ENCODE data around the gene LELP1. TPM values are rescaled to one million over a fixed set of nuclear protein-coding genes. Genes with fewer than 3 reads are reported as not detected.
"Not testable (repeated sequence)": the region's sequence is repeated elsewhere in the genome, so short reads cannot be mapped to it uniquely, and the experiment has no call there.

LELP1 gene
- polyA plus RNA-seq (2012; ENCODE audit: insufficient read depth, insufficient read length, low read depth), result not detected

GRCh38 chr1:153203130-153203529 lies at the start of gene LELP1:
Gene LELP1, plus strand, starts transcription at chr1:153203430. Its CDS starts 1,278 bp downstream, at chr1:153204708.
- Histone ChIP-seq H3K27me3 (peaks cover 12% of the 10 kb centered on the region; the same call in 1 of the 2 replicates), H3K36me3 (no peaks in the 10 kb centered on the region), H3K9me3 (no peaks in the 10 kb centered on the region), H3K4me3 (ENCODE audit: low read depth, low read length) (no peak within 1 kb of the TSS), H3K4me1 (no peaks in the 10 kb centered on the region)
- no peak for DNase-seq
- no peak for TF ChIP-seq CTCF (IDR thresholded peaks at IDR 0.05; ENCODE audit: low read depth, low read length)

DNA sequence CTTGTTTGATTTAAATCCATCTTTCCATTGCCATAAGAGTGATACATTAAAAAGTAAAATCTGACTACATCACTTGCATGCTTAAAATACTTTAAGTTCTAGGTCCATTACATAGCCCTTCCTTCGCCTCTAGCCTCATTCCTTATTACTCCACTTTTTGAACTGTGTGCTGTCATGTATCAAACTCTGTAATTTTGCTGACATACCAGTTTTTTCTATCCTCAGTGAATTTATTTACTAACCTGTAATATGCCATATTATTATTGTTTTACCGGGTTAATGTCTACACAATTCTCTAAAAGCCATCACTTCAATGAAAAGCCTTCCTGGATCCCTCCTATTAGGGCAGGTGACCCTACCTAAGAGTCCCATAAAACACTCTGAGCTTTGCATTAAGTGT lies 47.7 kb upstream of the LELP1 start:
- Histone ChIP-seq H3K4me3 (ENCODE audit: low read depth, low read length) (no peak overlapping the region), H3K9me3 (no peaks in the 10 kb centered on the region), H3K27me3 (no peaks in the 10 kb centered on the region), H3K36me3 (no peaks in the 10 kb centered on the region), H3K4me1 (no peaks in the 10 kb centered on the region)
- DNase-seq, result no peak
- no peak for TF ChIP-seq CTCF (IDR thresholded peaks at IDR 0.05; ENCODE audit: low read depth, low read length)

DNA sequence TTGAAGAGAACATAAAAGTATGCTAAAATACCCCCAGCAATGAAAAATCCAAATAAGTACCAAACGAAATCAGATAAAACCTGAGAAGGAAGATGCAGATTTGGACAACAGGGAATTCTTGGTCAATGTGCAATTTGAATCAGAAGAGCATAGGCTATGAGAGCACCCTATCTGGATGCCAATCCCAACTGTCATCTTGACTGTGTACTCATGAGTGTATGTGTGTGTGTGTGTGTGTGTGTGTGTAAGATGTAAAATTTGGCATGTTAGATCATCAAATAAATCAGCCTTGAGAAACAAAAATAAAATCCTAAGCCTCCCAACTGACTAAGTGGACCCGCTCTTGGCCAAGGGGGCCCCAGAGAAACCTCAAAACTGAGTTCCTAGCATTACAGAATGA lies 34.5 kb upstream of the LELP1 start:
- H3K27me3 ChIP-seq, result peaks cover 7% of the 10 kb centered on the region; the same call in 1 of the 2 replicates
- no peak overlapping the region for H3K4me3 ChIP-seq (ENCODE audit: low read depth, low read length)
- H3K9me3 ChIP-seq, result no peaks in the 10 kb centered on the region
- H3K4me1 ChIP-seq, result no peaks in the 10 kb centered on the region
- no peak for TF ChIP-seq CTCF (IDR thresholded peaks at IDR 0.05; ENCODE audit: low read depth, low read length)
- no peaks in the 10 kb centered on the region for H3K36me3 ChIP-seq
- DNase-seq, result no peak

DNA sequence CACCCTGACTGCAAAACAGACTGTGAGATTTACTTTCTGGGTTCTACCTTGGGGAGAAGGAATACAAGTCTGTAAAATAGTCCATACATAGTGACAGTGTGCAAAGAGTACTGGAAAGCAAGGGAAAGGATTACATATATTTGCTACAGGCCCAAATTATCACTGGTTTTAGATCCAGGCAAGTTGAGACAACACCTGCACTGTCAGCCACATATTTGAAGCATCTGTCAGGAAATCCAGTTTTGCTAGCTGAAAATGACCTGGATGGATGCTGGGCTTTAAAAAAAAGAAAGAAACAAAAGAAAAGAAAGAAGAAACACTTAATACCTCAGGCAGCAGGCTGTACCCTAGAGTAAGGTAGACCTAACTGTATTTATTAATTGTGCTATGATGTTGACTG lies 28.6 kb upstream of the LELP1 start:
- Histone ChIP-seq H3K27me3 (peaks cover 4% of the 10 kb centered on the region; the same call in 1 of the 2 replicates), H3K4me1 (no peaks in the 10 kb centered on the region)

GRCh38 chr1:153178922-153179321 lies 24.3 kb upstream of the LELP1 start:
- Histone ChIP-seq H3K4me3 (ENCODE audit: low read depth, low read length) (no peak overlapping the region), H3K36me3 (no peaks in the 10 kb centered on the region), H3K4me1 (no peaks in the 10 kb centered on the region), H3K9me3 (no peaks in the 10 kb centered on the region), H3K27me3 (no peaks in the 10 kb centered on the region)
- no peak for TF ChIP-seq CTCF (IDR thresholded peaks at IDR 0.05; ENCODE audit: low read depth, low read length)
- DNase-seq, result no peak

More for the DNA sequence above, 28.6 kb upstream of the LELP1 start:
- no peak for DNase-seq
- Histone ChIP-seq H3K4me3 (ENCODE audit: low read depth, low read length) (no peak overlapping the region), H3K9me3 (no peaks in the 10 kb centered on the region), H3K36me3 (no peaks in the 10 kb centered on the region)
- TF ChIP-seq CTCF (IDR thresholded peaks at IDR 0.05; ENCODE audit: low read depth, low read length), result no peak

- H3K36me3 ChIP-seq, result no peaks in the 10 kb centered on the region
- no peak overlapping the region for H3K4me3 ChIP-seq (ENCODE audit: low read depth, low read length)
- no peaks in the 10 kb centered on the region for H3K4me1 ChIP-seq
- no peak for TF ChIP-seq CTCF (IDR thresholded peaks at IDR 0.05; ENCODE audit: low read depth, low read length)
- no peak for DNase-seq
- no peaks in the 10 kb centered on the region for H3K9me3 ChIP-seq
- H3K27me3 ChIP-seq, result no peaks in the 10 kb centered on the region
Observed at GRCh38 chr1:153180556-153180955, 22.7 kb upstream of the LELP1 start.

DNA sequence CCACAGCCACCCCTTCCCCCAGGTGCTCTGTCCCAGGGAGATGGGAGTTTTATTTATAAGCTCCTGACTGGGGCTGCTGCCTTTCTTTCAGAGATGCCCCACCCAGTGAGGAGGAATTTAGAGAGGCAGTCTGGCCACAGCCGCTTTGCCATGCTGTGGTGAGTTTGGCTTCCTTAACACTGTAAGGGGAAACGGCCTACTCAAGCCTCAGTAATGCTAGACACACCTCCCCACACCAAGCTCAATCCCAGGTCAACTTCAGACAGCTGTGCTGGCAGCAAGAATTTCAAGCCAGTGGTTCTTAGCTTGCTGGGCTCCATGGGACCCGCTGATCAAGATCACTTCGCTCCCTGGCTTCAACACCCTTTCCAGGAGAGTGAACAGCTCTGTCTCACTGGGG lies 14.9 kb upstream of the LELP1 start:
- H3K4me1 ChIP-seq; H3K27me3 ChIP-seq; H3K36me3 ChIP-seq; H3K9me3 ChIP-seq; DNase-seq; H3K4me3 ChIP-seq (ENCODE audit: low read depth, low read length): not testable (repeated sequence)

All from BE2C (cell line).